Endothelial cell of umbilical vein (primary cell): ENCODE data around the gene SFXN2.
A peak's percentile ranks its signal among the peaks of the same experiment; 100 is the strongest.

Experiments
- EZH2 ChIP-seq: IDR thresholded peaks from 2 replicates; pipeline ENCODE4 v1.6.1; 2012; ENCODE audit warnings: borderline replicate concordance, low read depth, mild to moderate bottlenecking, moderate library complexity, low read length, inconsistent platforms; ENCODE audit not compliant: severe bottlenecking
- MYC ChIP-seq: IDR thresholded peaks from one replicate; pipeline ENCODE4 v1.6.1; 2011; ENCODE audit warnings: mild to moderate bottlenecking, low read depth, low read length
- POLR2A ChIP-seq: IDR thresholded peaks from 2 replicates; pipeline ENCODE4 v1.6.1; 2012; ENCODE audit warnings: low read depth, mild to moderate bottlenecking, control low read depth, low read length
- POLR2AphosphoS5 ChIP-seq: IDR thresholded peaks from 2 replicates; pipeline ENCODE4 v1.6.1; 2012; ENCODE audit warnings: low read depth, mild to moderate bottlenecking, control low read depth, low read length, moderate library complexity; ENCODE audit not compliant: insufficient read depth
- TF ChIP-seq, protein P1 (sequence below), 2 donors: IDR thresholded peaks; 1 replicate in 1 of 2; 2 replicates in 1 of 2; pipeline ENCODE4 v1.5.1; 2011; ENCODE audit warnings: low read length in 2 of 2, mild to moderate bottlenecking in 2 of 2, moderate library complexity in 2 of 2, control low read depth in 1 of 2, inconsistent platforms in 1 of 2, low read depth in 1 of 2; ENCODE audit not compliant: insufficient read depth in 1 of 2; ENCODE audit errors: extremely low read depth in 1 of 2

DNA sequence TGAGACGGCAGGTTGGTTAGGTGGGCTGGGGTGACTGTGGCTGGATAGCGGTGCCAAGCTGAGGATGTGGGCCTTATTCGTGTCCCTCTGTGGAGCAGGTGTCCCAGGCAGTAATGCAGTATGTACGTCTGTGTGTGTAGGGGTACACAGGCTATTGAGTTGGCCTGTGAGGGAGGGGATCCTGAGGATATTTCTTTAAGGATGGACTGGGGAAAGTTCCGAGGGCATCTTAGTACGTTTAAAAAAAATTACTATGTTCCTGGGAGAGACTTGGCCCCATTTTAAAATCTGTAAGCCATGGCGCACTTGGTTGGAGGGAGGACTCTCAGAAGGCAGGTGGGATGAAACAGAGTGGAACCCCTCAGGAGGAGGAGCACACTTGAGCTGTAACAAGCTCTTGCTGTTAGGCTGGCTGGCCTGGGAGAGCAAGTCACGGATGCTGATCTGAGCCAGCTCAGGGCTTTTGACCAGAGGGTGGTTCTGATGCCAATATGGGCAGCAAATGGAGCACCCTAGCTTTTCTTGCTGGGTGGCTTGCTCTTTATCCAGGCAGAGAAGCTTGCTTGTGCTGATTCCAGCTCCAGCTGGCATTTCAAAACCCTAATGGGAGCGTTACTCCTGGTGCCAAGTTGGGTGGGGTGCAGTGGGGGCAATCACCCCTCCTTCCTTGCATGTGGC, 30.1 kb downstream of the SFXN2 start:
- TF ChIP-seq, protein P1, sequence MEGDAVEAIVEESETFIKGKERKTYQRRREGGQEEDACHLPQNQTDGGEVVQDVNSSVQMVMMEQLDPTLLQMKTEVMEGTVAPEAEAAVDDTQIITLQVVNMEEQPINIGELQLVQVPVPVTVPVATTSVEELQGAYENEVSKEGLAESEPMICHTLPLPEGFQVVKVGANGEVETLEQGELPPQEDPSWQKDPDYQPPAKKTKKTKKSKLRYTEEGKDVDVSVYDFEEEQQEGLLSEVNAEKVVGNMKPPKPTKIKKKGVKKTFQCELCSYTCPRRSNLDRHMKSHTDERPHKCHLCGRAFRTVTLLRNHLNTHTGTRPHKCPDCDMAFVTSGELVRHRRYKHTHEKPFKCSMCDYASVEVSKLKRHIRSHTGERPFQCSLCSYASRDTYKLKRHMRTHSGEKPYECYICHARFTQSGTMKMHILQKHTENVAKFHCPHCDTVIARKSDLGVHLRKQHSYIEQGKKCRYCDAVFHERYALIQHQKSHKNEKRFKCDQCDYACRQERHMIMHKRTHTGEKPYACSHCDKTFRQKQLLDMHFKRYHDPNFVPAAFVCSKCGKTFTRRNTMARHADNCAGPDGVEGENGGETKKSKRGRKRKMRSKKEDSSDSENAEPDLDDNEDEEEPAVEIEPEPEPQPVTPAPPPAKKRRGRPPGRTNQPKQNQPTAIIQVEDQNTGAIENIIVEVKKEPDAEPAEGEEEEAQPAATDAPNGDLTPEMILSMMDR (IDR thresholded peaks at IDR 0.05; ENCODE audit: extremely low read depth in 1 of 2, insufficient read depth in 1 of 2, low read depth in 1 of 2, low read length in 2 of 2) = no peak
- TF ChIP-seq POLR2AphosphoS5 (no peak), MYC (no peak), EZH2 (no peak), POLR2A (peak; percentile 8)
